GM10266 (cell line): ENCODE measurements around the gene GJB5.

Experiments
- DNase-seq: peaks from one replicate; pipeline ENCODE4 v3.0.0; 2012; ENCODE audit errors: extremely low spot score
- CTCF ChIP-seq: IDR thresholded peaks from 2 replicates; pipeline ENCODE4 v1.5.1; 2012; ENCODE audit warnings: mild to moderate bottlenecking, low read depth; ENCODE audit not compliant: control insufficient read depth, insufficient read depth; ENCODE audit errors: missing control alignments

The GJB5 gene

DNA sequence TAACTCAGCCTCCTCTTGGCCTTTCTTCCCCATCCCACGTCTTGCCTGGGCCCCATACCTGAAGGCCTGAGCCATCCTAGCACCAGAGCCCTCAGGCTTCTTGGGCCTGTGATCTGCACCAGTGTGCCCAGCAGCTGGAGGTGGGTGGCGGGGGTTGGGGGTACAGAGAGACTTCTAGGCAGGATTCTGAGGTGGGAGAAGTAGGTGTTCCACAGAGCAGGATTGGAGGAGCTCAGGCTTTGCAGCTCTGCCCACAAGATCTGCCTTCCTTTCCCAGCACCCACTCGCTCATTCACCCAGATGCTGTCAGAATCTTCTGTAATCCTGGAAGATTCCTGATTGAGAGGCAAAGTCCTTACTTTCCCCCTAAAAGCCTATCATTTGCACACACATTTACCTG, 10.0 kb upstream of the GJB5 start:
- no peak for TF ChIP-seq CTCF
- no peak for DNase-seq

GRCh38 chr1:34745666-34746065, 9.2 kb upstream of the GJB5 start:
- TF ChIP-seq CTCF: no peak
- DNase-seq: no peak

DNA sequence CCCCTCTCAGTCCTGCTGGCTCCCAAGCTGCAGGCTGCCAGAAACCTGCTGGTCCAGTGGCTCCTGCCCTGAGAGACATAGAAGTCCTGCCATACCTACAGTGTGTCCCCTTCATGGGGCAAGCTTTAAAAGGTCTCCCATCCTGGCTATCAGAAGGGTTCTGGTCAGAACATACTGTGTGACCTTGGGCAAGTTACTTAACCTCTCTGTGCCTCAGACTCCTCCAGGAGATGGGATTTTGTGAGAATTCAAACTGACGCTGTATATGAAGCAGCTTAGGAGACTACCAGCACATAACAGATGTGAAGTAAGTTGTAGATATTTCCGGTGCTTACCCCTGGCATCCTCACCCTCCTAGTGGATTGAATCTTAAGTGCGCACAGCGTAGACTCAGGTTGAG, 8.7 kb upstream of the GJB5 start:
- TF ChIP-seq CTCF: no peak
- no peak for DNase-seq

DNA sequence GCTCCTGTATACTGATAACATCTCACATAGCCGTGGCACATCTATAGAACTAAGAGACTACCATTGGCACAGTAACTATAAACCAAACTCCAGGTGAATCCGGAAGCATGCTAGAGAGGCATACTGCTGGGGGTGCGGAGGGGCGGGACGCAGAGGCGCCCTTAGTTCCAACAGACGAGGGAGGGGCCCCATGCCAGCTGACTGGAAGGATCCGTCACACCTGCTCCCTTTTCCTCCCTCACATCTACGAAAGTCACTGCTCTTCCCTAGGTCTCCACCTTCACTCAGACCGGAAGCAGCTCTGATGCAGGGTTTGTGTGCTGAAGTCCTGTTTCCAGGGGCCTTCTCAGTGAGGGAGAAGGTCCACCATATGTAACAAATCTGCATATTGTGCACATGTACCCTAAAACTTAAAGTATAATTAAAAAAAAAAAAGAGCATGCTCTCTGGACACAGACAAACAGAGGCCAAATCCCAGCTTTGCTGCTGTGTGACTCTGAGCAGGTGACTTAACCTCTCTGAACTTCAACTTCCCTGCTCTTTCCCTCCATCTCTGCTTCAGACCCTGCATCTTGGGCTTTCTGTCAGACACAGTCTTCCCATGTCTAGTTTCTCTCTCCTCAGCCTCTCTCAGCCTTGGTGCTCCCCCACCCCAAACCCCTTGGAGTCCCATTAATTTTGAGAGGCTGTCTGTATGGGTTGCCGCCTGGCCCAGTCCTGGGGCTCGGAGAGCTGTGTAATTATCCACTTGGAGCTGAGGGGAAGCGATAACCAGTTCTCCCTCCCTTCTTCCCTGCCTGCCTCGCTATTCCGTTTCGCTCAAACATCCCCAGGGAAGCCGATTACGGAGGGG, 7.8 kb upstream of the GJB5 start:
- no peak for DNase-seq
- TF ChIP-seq CTCF: no peak

- no peak for TF ChIP-seq CTCF
- DNase-seq: no peak
Measured at GRCh38 chr1:34747638-34747941, 7.3 kb upstream of the GJB5 start.

DNA sequence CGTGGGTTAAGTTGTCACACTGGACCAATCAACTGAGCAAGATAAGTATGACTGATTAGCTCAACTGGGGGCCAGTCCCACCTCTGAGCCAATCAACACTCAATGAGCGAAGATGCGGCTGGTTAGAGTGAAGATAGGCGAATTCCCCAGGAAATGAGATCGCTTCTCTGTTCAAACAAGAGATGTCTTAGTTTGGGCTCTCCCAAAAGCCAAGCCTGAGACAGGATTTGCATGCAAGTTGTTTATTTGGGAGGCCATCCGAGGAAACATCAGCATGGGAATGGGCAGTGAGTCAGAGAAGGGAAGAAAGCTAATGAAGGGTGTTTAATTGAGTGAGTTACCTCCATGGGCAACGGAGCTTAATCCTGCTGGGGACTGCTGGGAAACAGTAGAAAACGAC, 4.9 kb upstream of the GJB5 start:
- no peak for TF ChIP-seq CTCF

DNA sequence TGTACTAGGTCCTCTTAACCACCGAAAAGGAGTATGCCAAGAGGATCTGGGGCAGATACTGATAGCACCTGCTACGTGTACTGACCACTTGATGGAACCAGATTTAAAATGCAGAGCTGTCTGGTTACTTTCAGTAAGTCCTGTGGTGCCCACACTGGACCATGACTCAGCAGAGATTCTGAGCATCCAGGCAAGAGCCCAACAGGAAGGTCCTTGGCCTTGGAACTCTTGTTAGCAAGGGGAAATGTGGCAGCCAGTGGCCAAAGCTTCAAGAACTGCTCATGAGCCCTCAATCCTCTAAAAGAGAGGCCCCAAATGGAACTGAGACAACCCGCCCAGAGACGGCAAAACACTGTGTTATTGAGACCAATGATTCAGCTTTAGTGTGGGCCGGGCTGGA, 4.2 kb upstream of the GJB5 start:
- TF ChIP-seq CTCF: no peak
- DNase-seq: no peak

More for the DNA sequence above, 4.9 kb upstream of the GJB5 start:
- DNase-seq: no peak
